ENCODE results near the gene ZNF44. TPM values are rescaled to one million over a fixed set of nuclear protein-coding genes. Genes with fewer than 3 reads are reported as not detected.

The ZNF44 gene
- total and polyA plus RNA-seq, 8 donors, result 3.2 to 33.8 (median 9.9) TPM

DNA sequence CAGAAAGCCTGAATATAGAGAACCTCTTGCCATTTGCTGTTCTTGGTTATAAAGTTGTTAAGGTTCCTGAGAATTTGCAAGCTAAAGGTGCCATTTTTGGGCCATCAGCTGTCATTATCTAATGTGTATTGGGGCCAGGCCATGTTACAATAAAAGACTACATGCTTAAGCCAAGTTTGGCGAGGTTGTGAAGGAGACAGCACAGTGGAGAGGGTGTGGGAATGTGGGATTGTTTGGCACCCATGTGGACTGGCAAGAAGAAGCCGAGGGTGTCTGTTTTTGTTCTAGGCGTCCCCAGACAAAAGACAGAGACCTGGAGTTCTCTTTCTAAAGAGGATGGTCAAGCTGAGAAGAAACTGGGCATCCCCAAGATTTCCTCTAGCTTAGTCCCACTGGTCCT is 64.7 kb downstream of the ZNF44 start:
- TF ChIP-seq POLR2AphosphoS5 (IDR thresholded peaks at IDR 0.05) (no peak), EP300 (IDR thresholded peaks at IDR 0.05) (no peak), POLR2A (IDR thresholded peaks at IDR 0.05) (no peak)
- TF ChIP-seq, protein P1, sequence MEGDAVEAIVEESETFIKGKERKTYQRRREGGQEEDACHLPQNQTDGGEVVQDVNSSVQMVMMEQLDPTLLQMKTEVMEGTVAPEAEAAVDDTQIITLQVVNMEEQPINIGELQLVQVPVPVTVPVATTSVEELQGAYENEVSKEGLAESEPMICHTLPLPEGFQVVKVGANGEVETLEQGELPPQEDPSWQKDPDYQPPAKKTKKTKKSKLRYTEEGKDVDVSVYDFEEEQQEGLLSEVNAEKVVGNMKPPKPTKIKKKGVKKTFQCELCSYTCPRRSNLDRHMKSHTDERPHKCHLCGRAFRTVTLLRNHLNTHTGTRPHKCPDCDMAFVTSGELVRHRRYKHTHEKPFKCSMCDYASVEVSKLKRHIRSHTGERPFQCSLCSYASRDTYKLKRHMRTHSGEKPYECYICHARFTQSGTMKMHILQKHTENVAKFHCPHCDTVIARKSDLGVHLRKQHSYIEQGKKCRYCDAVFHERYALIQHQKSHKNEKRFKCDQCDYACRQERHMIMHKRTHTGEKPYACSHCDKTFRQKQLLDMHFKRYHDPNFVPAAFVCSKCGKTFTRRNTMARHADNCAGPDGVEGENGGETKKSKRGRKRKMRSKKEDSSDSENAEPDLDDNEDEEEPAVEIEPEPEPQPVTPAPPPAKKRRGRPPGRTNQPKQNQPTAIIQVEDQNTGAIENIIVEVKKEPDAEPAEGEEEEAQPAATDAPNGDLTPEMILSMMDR (IDR thresholded peaks at IDR 0.05), result no peak
- WGBS, 5 donors, result 93 to 98% (median 93%) methylated on average over 3 of the region's 3 CpGs
- intact Hi-C loops (cut with DNase I; ENCODE audit: low total_unique reads), result no loop called here
- Histone ChIP-seq H3K36me3 (peaks cover 0 to 58% (median 28%) of the 10 kb centered on the region in 4 donors), H3K4me3 (no peak overlapping the region), H3K9me3 (peaks cover 0 to 39% (median 15%) of the 10 kb centered on the region in 4 donors), H3K4me1 (no peaks in the 10 kb centered on the region), H3K27me3 (no peaks in the 10 kb centered on the region), H3K27ac (no peak overlapping the region)
- no peak for DNase-seq

DNA sequence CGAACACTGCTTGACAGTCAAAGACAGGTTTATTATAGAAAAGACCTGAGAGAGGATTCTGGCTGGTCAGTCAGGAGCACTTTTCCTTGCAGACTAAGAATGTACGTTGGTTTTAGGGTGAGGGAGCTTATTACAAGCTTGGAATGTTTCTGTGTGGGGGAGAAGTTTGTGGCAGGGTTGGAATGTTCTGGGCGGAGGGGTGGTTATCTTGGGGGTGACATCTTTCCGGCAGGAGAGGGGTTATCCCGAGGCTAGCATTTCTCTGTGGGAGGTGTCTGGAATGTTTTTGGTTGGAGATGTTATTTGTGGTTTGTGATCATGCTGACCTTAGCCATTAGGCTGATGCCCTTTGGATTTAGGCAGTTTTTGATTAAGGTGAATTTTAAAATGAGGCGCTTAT is 70.0 kb downstream of the ZNF44 start:
- intact Hi-C loops (cut with DNase I; ENCODE audit: low total_unique reads), result no loop called here

DNA sequence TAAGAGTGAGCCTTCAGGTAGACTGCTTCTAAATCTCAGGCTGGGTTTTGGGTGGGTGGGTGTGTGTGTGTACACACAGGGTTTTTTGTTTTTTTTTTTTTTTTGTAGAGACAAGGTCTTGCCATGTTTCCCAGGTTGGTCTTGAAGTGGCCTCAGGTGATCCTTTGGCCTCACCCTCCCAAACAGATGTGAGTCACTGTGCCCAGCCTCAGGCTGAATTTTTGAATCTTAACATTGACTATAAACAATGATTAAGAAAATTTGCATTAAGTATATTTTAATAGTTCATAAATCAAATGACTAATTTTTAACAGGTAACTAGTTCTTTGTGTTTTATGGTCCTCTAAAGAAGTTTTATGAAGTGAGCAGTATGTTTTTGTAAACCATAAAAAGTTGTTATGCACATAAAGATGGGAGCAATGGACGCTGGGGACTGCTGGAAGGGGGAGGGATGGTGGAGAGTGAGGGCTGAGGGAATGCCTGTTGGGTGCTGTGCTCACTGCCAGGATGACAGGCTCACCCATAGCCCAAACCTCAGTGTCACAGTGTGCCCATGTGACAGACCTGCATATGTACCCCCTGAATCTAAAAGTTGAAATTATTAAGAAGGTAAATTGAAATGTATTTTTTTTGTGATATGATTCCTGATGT is 71.6 kb downstream of the ZNF44 start:
- H3K27me3 ChIP-seq, result no peaks in the 10 kb centered on the region
- peaks cover 4 to 40% (median 12%) of the 10 kb centered on the region in 4 donors for H3K36me3 ChIP-seq
- H3K9me3 ChIP-seq, result peaks cover 0 to 29% (median 14%) of the 10 kb centered on the region in 4 donors
- no peak for TF ChIP-seq POLR2A (IDR thresholded peaks at IDR 0.05)
- intact Hi-C loops (cut with DNase I; ENCODE audit: low total_unique reads), result no loop called here
- no peak for DNase-seq
- no peak overlapping the region for H3K4me3 ChIP-seq
- H3K27ac ChIP-seq, result no peak overlapping the region
- no peaks in the 10 kb centered on the region for H3K4me1 ChIP-seq
- WGBS, 5 donors, result 81 to 94% (median 92%) methylated on average over 1 of the region's 1 CpG

More for the DNA sequence above, 70.0 kb downstream of the ZNF44 start:
- TF ChIP-seq POLR2AphosphoS5 (IDR thresholded peaks at IDR 0.05) (no peak), POLR2A (IDR thresholded peaks at IDR 0.05) (no peak), EP300 (IDR thresholded peaks at IDR 0.05) (no peak)
- TF ChIP-seq, protein P1 (IDR thresholded peaks at IDR 0.05), result no peak
- H3K9me3 ChIP-seq, result peaks cover 0 to 17% (median 6%) of the 10 kb centered on the region in 4 donors
- no peak overlapping the region for H3K4me3 ChIP-seq
- no peak overlapping the region for H3K27ac ChIP-seq
- H3K27me3 ChIP-seq, result no peaks in the 10 kb centered on the region
- H3K4me1 ChIP-seq, result no peaks in the 10 kb centered on the region
- peaks cover 4 to 44% (median 13%) of the 10 kb centered on the region in 4 donors for H3K36me3 ChIP-seq
- DNase-seq, result no peak
- WGBS, 5 donors, result 90 to 97% (median 95%) methylated on average over 6 of the region's 6 CpGs

Other genes with a start within 250 kb of the ZNF44 start
- 1 to 10 TPM in 1 of 5 donors, under 1 TPM in 1, not detected in 3; 0.55 to 4.9 TPM for gene ZNF878, start 241.9 kb downstream of the ZNF44 start, total RNA-seq
- under 1 TPM in 2 of 3 donors, not detected in 1; 0.18 to 0.31 TPM for gene ZNF878, start 241.9 kb downstream of the ZNF44 start, polyA plus RNA-seq
- gene ZNF844, start 230.2 kb downstream of the ZNF44 start, total RNA-seq, result 10 to 100 TPM in 3 of 5 donors, 1 to 10 TPM in 2; 1.2 to 16.1 (median 11.2) TPM
- gene ZNF844, start 230.2 kb downstream of the ZNF44 start, polyA plus RNA-seq, result 1 to 10 TPM; 2.1 to 2.5 (median 2.3) TPM
- 1 to 10 TPM in 4 of 5 donors, not detected in 1; 1.3 to 5.0 (median 2.2) TPM for gene ZNF20, start 154.5 kb downstream of the ZNF44 start, total RNA-seq
- 1 to 10 TPM; 2.6 to 2.9 (median 2.9) TPM for gene ZNF20, start 154.5 kb downstream of the ZNF44 start, polyA plus RNA-seq
- gene ZNF625, start 138.1 kb downstream of the ZNF44 start, total RNA-seq, result 1 to 10 TPM in 3 of 5 donors, not detected in 2; 6.7 to 10.0 (median 8.1) TPM
- 1 to 10 TPM in 1 of 3 donors, under 1 TPM in 2; 0.60 to 1.8 (median 0.81) TPM for gene ZNF625, start 138.1 kb downstream of the ZNF44 start, polyA plus RNA-seq
- 10 to 100 TPM in 2 of 5 donors, 1 to 10 TPM in 2, under 1 TPM in 1; 0.58 to 25.1 (median 7.0) TPM for gene ZNF136, start 131.8 kb downstream of the ZNF44 start, total RNA-seq
- gene ZNF136, start 131.8 kb downstream of the ZNF44 start, polyA plus RNA-seq, result 1 to 10 TPM; 2.9 to 3.5 (median 3.4) TPM
- 1 to 10 TPM in 4 of 5 donors, under 1 TPM in 1; 0.58 to 9.4 (median 3.1) TPM for gene ZNF563, start 38.8 kb upstream of the ZNF44 start, total RNA-seq
- gene ZNF563, start 38.8 kb upstream of the ZNF44 start, polyA plus RNA-seq, result 1 to 10 TPM in 2 of 3 donors, under 1 TPM in 1; 0.76 to 1.7 (median 1.4) TPM
- 1 to 10 TPM in 4 of 5 donors, not detected in 1; 2.3 to 7.8 (median 3.0) TPM for gene ZNF442, start 70.8 kb upstream of the ZNF44 start, total RNA-seq
- gene ZNF442, start 70.8 kb upstream of the ZNF44 start, polyA plus RNA-seq, result 1 to 10 TPM in 2 of 3 donors, under 1 TPM in 1; 0.31 to 2.0 (median 1.1) TPM
- 1 to 10 TPM in 4 of 5 donors, under 1 TPM in 1; 0.45 to 6.7 (median 2.9) TPM for gene ZNF799, start 106.4 kb upstream of the ZNF44 start, total RNA-seq
- gene ZNF799, start 106.4 kb upstream of the ZNF44 start, polyA plus RNA-seq, result 1 to 10 TPM; 2.2 to 3.5 (median 2.9) TPM
- gene ZNF443, start 146.1 kb upstream of the ZNF44 start, total RNA-seq, result 1 to 10 TPM in 3 of 5 donors, under 1 TPM in 1, not detected in 1; 0.58 to 8.6 (median 3.1) TPM
- gene ZNF443, start 146.1 kb upstream of the ZNF44 start, polyA plus RNA-seq, result 1 to 10 TPM in 2 of 3 donors, under 1 TPM in 1; 0.31 to 3.7 (median 1.5) TPM
- gene ZNF709, start 189.9 kb upstream of the ZNF44 start, total RNA-seq, result 1 to 10 TPM in 2 of 5 donors, under 1 TPM in 1, not detected in 2; 0.58 to 8.3 (median 4.9) TPM
- gene ZNF709, start 189.9 kb upstream of the ZNF44 start, polyA plus RNA-seq, result under 1 TPM in 2 of 3 donors, not detected in 1; 0.44 to 0.63 TPM